Activated naive CD8-positive, alpha-beta T cell treated with anti-CD3 and anti-CD28 coated beads, Interleukin-2, amount 50 U/mL, for 16 hours (primary cell): ENCODE data around the gene NUP153.
A peak's percentile ranks its signal among the peaks of the same experiment; 100 is the strongest.
"Not testable (repeated sequence)": the region's sequence is repeated elsewhere in the genome, so short reads cannot be mapped to it uniquely, and the experiment has no call there.

Experiments used
- DNase-seq: peaks from one replicate; pipeline ENCODE4 v3.0.0-alpha.2; 2020; ENCODE audit warnings: low read depth, low spot score

NUP153 gene

GRCh38 chr6:17602888-17603287, 103.8 kb downstream of the NUP153 start:
- DNase-seq, result no peak

- DNase-seq, result no peak
These were observed 105.4 kb downstream of the NUP153 start for GRCh38 chr6:17601386-17601703.

- no peak for DNase-seq
These were observed 106.0 kb downstream of the NUP153 start for GRCh38 chr6:17600527-17601385.

- DNase-seq, result peak; percentile 90
These were observed 106.7 kb downstream of the NUP153 start, which contains the start of gene FAM8A1 for GRCh38 chr6:17599877-17600526. TSS of gene FAM8A1 (plus strand) at chr6:17600302. CDS start at chr6:17600410, 108 bp downstream.

GRCh38 chr6:17596085-17596484, 110.6 kb downstream of the NUP153 start:
- DNase-seq, result no peak

GRCh38 chr6:17593246-17593645, 113.5 kb downstream of the NUP153 start:
- no peak for DNase-seq

GRCh38 chr6:17591287-17591686, 115.4 kb downstream of the NUP153 start:
- DNase-seq, result no peak

- no peak for DNase-seq
These were observed 117.2 kb downstream of the NUP153 start for GRCh38 chr6:17589406-17590096.

- DNase-seq, result no peak
These were observed 118.7 kb downstream of the NUP153 start for GRCh38 chr6:17588011-17588410.

- DNase-seq, result not testable (repeated sequence)
These were observed 120.1 kb downstream of the NUP153 start for GRCh38 chr6:17586623-17587022.

- DNase-seq, result no peak
These were observed 120.8 kb downstream of the NUP153 start for GRCh38 chr6:17585766-17586490.

GRCh38 chr6:17584241-17584803, 122.4 kb downstream of the NUP153 start:
- no peak for DNase-seq

- DNase-seq, result no peak
These were observed 122.9 kb downstream of the NUP153 start for GRCh38 chr6:17583811-17584210.

GRCh38 chr6:17581282-17581681, 125.4 kb downstream of the NUP153 start:
- DNase-seq, result not testable (repeated sequence)

GRCh38 chr6:17580518-17581048, 126.1 kb downstream of the NUP153 start:
- DNase-seq, result no peak

- DNase-seq, result no peak
These were observed 129.7 kb downstream of the NUP153 start for GRCh38 chr6:17577059-17577458.

- no peak for DNase-seq
These were observed 131.7 kb downstream of the NUP153 start for GRCh38 chr6:17574866-17575560.

GRCh38 chr6:17565399-17565798, 141.3 kb downstream of the NUP153 start:
- no peak for DNase-seq
